K562 (cell line): ENCODE measurements around the gene TLCD4. TPM values are rescaled to one million over a fixed set of nuclear protein-coding genes. Genes with fewer than 3 reads are reported as not detected.

Source experiments
- GATAD2A ChIP-seq: fragments of 450-650 bp; IDR thresholded peaks from 2 replicates; pipeline ENCODE4 v1.6.1; 2017
- HNRNPK ChIP-seq: fragments of 200-400 bp; formaldehyde crosslinking; IDR thresholded peaks from one replicate; pipeline ENCODE4 v1.6.1; 2018; ENCODE audit warnings: mild to moderate bottlenecking, low read depth, low read length; ENCODE audit not compliant: poor library complexity, severe bottlenecking
- NBN ChIP-seq: fragments of 450-650 bp; IDR thresholded peaks from 2 replicates; pipeline ENCODE4 v1.6.1; 2016; ENCODE audit warnings: low read depth, mild to moderate bottlenecking
- PURB ChIP-seq: sonication (generic); formaldehyde crosslinking; IDR thresholded peaks from 2 replicates; pipeline ENCODE4 v1.9.0; 2021; ENCODE audit warnings: low read depth, mild to moderate bottlenecking, missing genetic modification reagents
- TGIF2 ChIP-seq: sonication (generic); formaldehyde crosslinking; IDR thresholded peaks from 2 replicates; pipeline ENCODE4 v1.8.1; 2022; ENCODE audit warnings: mild to moderate bottlenecking, missing genetic modification reagents, moderate library complexity
- XRCC3 ChIP-seq: fragments of 450-650 bp; IDR thresholded peaks from 2 replicates; pipeline ENCODE4 v1.6.1; 2017; ENCODE audit warnings: mild to moderate bottlenecking, moderate library complexity
- ZNF253 ChIP-seq: fragments of 250-450 bp; sonication (Bioruptor Pico); conservative IDR thresholded peaks from 2 replicates; pipeline ENCODE4 v1.6.1; 2021; ENCODE audit warnings: mild to moderate bottlenecking
- ZNF408 ChIP-seq: fragments of 250-450 bp; sonication (Bioruptor Pico); IDR thresholded peaks from 2 replicates; pipeline ENCODE4 v1.4.0; 2020; ENCODE audit warnings: low read depth, mild to moderate bottlenecking, moderate library complexity
- polyA plus RNA-seq, 8 experiments: library from polyadenylated mRNA; depleted of rRNA in 4 of 8; stranded (reverse) in 5 of 8; unstranded in 3 of 8; fragments of >200 nt; fragmentation: Nextera tagmentation in 2 of 8; fragmentation: Illumina TruSeq in 1 of 8; extraction: Ambion mirVana in 2 of 8; extraction: Trizol in 1 of 8; gene quantifications; 2 replicates each; pipeline versions ENCODE4 v1.2.1 to v1.2.3, GENCODE V29; 2011 to 2014; ENCODE audit warnings: inconsistent platforms in 1 of 8, missing spikeins in 1 of 8
- total RNA-seq, 7 experiments: library from RNA; depleted of rRNA in 6 of 7; stranded (reverse); fragments of >200 nt in 6 of 7; fragmentation: Illumina TruSeq in 2 of 7; extraction: Trizol in 2 of 7; gene quantifications; 2 replicates each; pipeline versions ENCODE4 v1.2.1 to v1.2.3, GENCODE V29; 2011 to 2021; ENCODE audit warnings: low replicate concordance in 1 of 7
- TF ChIP-seq, protein P1 (sequence below): fragments of 250-450 bp; sonication (Bioruptor Pico); IDR thresholded peaks from 2 replicates; pipeline ENCODE4 v1.8.0; 2022; ENCODE audit warnings: inconsistent platforms
- TF ChIP-seq, protein P2 (sequence below): fragments of 250-450 bp; sonication (Bioruptor Pico); IDR thresholded peaks from 2 replicates; pipeline ENCODE4 v1.8.0; 2022; ENCODE audit warnings: moderate library complexity, mild to moderate bottlenecking, inconsistent platforms
- TF ChIP-seq, protein P3 (sequence below), 2 experiments: fragments of 450-650 bp; formaldehyde crosslinking in 1 of 2; IDR thresholded peaks; 2 replicates each; pipeline versions ENCODE4 v1.4.0 to v1.6.1; 2014 to 2020; ENCODE audit warnings: mild to moderate bottlenecking in 2 of 2, borderline replicate concordance in 1 of 2, low read depth in 1 of 2
- TF ChIP-seq, protein P4 (sequence below): fragments of 250-450 bp; sonication (Bioruptor Pico); IDR thresholded peaks from 2 replicates; pipeline ENCODE4 v1.8.0; 2021; ENCODE audit warnings: borderline replicate concordance, mild to moderate bottlenecking, moderate library complexity; ENCODE audit not compliant: poor library complexity, severe bottlenecking
- TF ChIP-seq, protein P5 (sequence below): fragments of 450-650 bp; formaldehyde crosslinking; IDR thresholded peaks from 2 replicates; pipeline ENCODE4 v1.4.0; 2020; ENCODE audit warnings: mild to moderate bottlenecking

Gene TLCD4
- total and polyA plus RNA-seq, 9 of the 15 experiments (the other 6 are each of a cell fraction or from before 2014, with no cell fraction given): 3.5 to 19.8 (median 7.6) TPM

DNA sequence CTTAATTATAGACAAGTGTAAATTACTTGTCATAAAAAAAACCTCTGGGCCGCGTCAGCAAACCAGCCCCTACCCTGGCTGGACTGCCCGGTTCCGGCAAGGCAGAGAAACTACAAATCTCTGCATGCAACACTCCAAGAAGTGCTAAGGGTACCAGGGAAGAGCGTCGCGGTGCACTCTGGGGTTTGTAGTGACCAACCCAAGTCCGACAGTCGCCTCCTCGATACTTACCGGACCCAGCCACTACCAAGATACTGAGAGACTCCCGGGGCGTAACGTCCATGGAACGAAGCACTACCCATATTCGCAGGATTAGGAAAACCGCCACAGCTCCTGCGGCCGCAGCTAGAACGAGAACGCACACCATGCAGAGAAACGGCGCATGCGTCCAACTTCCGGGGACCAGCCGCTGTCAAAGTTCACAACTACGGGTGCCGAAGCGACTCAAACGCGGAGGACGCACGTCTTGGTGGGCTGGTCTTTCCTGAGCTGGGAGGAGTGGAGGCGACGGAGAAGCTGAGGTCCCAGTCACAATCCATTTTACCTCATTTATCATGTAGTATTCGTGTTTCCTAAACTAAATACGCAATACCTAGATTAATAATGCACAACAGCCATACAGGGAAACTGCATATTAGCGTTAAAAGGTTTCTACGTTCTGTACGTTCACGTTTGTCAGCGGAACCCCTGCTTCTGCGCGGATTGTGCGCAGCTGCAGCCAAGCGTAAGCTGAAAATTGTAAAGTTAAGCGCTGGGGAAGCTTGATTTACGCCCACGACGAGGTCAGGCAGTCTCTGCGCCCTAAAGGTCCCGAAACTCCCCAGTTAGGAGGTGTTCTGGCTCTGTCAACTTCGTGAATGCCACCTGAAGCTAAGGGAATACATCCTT, 44.4 kb upstream of the TLCD4 start, which contains the start of gene ALG14 (continued):
- TF ChIP-seq, protein P1, sequence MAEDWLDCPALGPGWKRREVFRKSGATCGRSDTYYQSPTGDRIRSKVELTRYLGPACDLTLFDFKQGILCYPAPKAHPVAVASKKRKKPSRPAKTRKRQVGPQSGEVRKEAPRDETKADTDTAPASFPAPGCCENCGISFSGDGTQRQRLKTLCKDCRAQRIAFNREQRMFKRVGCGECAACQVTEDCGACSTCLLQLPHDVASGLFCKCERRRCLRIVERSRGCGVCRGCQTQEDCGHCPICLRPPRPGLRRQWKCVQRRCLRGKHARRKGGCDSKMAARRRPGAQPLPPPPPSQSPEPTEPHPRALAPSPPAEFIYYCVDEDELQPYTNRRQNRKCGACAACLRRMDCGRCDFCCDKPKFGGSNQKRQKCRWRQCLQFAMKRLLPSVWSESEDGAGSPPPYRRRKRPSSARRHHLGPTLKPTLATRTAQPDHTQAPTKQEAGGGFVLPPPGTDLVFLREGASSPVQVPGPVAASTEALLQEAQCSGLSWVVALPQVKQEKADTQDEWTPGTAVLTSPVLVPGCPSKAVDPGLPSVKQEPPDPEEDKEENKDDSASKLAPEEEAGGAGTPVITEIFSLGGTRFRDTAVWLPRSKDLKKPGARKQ (CRISPR knock-in tag): no peak
- TF ChIP-seq HNRNPK (no peak), NBN (peak; percentile 83), GATAD2A (no peak), PURB (CRISPR knock-in tag) (no peak), XRCC3 (no peak), TGIF2 (CRISPR knock-in tag) (no peak), ZNF408 (CRISPR knock-in tag) (no peak), ZNF253 (CRISPR knock-in tag) (no peak)
- TF ChIP-seq, protein P2, sequence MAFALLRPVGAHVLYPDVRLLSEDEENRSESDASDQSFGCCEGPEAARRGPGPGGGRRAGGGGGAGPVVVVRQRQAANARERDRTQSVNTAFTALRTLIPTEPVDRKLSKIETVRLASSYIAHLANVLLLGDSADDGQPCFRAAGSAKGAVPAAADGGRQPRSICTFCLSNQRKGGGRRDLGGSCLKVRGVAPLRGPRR (CRISPR knock-in tag): 0 out of 2 replicates have a peak, but pooled peaks have one; percentile 21
- TF ChIP-seq, protein P3, sequence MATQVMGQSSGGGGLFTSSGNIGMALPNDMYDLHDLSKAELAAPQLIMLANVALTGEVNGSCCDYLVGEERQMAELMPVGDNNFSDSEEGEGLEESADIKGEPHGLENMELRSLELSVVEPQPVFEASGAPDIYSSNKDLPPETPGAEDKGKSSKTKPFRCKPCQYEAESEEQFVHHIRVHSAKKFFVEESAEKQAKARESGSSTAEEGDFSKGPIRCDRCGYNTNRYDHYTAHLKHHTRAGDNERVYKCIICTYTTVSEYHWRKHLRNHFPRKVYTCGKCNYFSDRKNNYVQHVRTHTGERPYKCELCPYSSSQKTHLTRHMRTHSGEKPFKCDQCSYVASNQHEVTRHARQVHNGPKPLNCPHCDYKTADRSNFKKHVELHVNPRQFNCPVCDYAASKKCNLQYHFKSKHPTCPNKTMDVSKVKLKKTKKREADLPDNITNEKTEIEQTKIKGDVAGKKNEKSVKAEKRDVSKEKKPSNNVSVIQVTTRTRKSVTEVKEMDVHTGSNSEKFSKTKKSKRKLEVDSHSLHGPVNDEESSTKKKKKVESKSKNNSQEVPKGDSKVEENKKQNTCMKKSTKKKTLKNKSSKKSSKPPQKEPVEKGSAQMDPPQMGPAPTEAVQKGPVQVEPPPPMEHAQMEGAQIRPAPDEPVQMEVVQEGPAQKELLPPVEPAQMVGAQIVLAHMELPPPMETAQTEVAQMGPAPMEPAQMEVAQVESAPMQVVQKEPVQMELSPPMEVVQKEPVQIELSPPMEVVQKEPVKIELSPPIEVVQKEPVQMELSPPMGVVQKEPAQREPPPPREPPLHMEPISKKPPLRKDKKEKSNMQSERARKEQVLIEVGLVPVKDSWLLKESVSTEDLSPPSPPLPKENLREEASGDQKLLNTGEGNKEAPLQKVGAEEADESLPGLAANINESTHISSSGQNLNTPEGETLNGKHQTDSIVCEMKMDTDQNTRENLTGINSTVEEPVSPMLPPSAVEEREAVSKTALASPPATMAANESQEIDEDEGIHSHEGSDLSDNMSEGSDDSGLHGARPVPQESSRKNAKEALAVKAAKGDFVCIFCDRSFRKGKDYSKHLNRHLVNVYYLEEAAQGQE (IDR thresholded peaks at IDR 0.05; ENCODE audit: borderline replicate concordance): no peak
- TF ChIP-seq, protein P3 (CRISPR knock-in tag; IDR thresholded peaks at IDR 0.05; ENCODE audit: low read depth): no peak
- TF ChIP-seq, protein P4, sequence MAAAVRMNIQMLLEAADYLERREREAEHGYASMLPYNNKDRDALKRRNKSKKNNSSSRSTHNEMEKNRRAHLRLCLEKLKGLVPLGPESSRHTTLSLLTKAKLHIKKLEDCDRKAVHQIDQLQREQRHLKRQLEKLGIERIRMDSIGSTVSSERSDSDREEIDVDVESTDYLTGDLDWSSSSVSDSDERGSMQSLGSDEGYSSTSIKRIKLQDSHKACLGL (CRISPR knock-in tag): no peak
- TF ChIP-seq, protein P5, sequence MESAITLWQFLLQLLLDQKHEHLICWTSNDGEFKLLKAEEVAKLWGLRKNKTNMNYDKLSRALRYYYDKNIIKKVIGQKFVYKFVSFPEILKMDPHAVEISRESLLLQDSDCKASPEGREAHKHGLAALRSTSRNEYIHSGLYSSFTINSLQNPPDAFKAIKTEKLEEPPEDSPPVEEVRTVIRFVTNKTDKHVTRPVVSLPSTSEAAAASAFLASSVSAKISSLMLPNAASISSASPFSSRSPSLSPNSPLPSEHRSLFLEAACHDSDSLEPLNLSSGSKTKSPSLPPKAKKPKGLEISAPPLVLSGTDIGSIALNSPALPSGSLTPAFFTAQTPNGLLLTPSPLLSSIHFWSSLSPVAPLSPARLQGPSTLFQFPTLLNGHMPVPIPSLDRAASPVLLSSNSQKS (CRISPR knock-in tag): no peak
